IgD-negative memory B cell (primary cell): ENCODE data around the gene TAS2R30. TPM values are rescaled to one million over a fixed set of nuclear protein-coding genes. Genes with fewer than 3 reads are reported as not detected.

Source experiments
- H3K27ac Mint-ChIP-seq, 3 donors: one replicate each; pipeline ENCODE4 v1.8.0; 2020 to 2022; ENCODE audit warnings: mild to moderate bottlenecking in 3 of 3, mixed read lengths in 3 of 3, moderate library complexity in 1 of 3
- H3K27me3 Mint-ChIP-seq: one replicate; pipeline ENCODE4 v1.8.0; 2021; ENCODE audit warnings: mixed read lengths
- H3K36me3 Mint-ChIP-seq: one replicate; pipeline ENCODE4 v1.8.0; 2020; ENCODE audit warnings: mild to moderate bottlenecking, mixed read lengths
- H3K4me1 Mint-ChIP-seq, 3 donors: one replicate each; pipeline ENCODE4 v1.8.0; 2020 to 2022; ENCODE audit warnings: mixed read lengths in 3 of 3, mild to moderate bottlenecking in 1 of 3
- H3K4me3 Mint-ChIP-seq, 4 donors: one replicate each; pipeline ENCODE4 v1.8.0; 2020 to 2022; ENCODE audit warnings: mild to moderate bottlenecking in 4 of 4, mixed read lengths in 4 of 4, moderate library complexity in 3 of 4
- H3K9me3 Mint-ChIP-seq, 3 donors: one replicate each; pipeline ENCODE4 v1.8.0; 2020 to 2021; ENCODE audit warnings: mixed read lengths in 3 of 3, mild to moderate bottlenecking in 1 of 3
- polyA plus RNA-seq: library from polyadenylated mRNA; unstranded; fragments of 300-500 nt; fragmentation: Illumina TruSeq; gene quantifications from one replicate; pipeline ENCODE4 v1.2.3, GENCODE V29; 2021

TAS2R30 gene
- polyA plus RNA-seq, 1 donor from 2014 or later, result 0.13 TPM

- Mint-ChIP-seq H3K9me3 (no peaks in the 10 kb centered on the region), H3K4me3 (peak within 1 kb of the TSS in 1 of 4 donors; percentile 32), H3K36me3 (peaks cover 9% of the 10 kb centered on the region), H3K27me3 (no peaks in the 10 kb centered on the region), H3K27ac (no peak within 1 kb of the TSS), H3K4me1 (peaks cover 0 to 5% (median 0%) of the 10 kb centered on the region in 3 donors)
Measured at GRCh38 chr12:11092128-11092527, 42.3 kb downstream of the TAS2R30 start, which contains the start of gene TAS2R43. TSS of gene TAS2R43 (minus strand) at chr12:11092313. CDS start at chr12:11092229, 84 bp downstream.

DNA sequence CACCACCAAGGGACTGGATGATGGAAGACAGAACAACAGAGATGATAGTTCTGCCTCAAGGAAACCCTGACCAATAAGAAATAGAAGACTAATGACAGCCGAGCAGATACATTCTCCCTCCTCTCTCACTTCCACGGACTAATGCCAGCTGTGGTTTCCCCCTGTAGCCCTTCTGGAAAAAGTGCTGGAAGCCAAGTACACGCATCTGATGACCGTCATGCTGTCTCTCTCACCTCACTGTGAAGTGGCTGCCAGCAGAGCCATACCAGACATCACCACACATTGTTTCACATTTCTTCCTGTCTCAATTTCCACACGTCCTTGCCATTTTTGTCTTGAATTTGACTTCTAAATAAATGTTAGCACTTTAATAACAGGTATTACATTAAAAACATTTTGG lies 45.2 kb downstream of the TAS2R30 start:
- peaks cover 0 to 9% (median 0%) of the 10 kb centered on the region in 3 donors for H3K4me1 Mint-ChIP-seq
- H3K9me3 Mint-ChIP-seq, result peaks cover 0 to 4% (median 0%) of the 10 kb centered on the region in 3 donors
- peak overlapping the region in 1 of 3 donors; percentile 67 for H3K27ac Mint-ChIP-seq
- peaks cover 11% of the 10 kb centered on the region for H3K36me3 Mint-ChIP-seq
- no peaks in the 10 kb centered on the region for H3K27me3 Mint-ChIP-seq
- H3K4me3 Mint-ChIP-seq, result no peak overlapping the region

DNA sequence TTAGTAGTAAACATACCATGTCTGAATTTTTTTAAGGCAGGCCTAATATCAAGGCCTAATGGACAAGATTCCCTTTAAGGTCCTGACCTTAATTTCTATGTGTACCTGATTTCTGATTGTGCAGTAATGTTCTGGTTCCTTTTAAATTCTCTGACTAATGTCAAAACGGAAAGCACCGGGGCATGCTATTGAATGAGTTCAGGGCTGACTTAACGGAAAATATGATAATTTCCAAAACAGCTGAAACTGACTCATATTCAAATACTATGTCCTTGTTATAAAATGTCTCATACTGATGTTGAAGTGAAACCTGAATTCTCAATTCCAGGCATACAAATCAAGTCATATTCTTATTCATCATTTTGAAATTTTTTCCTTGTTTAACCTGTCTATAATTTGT lies 49.0 kb downstream of the TAS2R30 start:
- H3K27me3 Mint-ChIP-seq, result no peaks in the 10 kb centered on the region

More for the DNA sequence above, 49.0 kb downstream of the TAS2R30 start:
- Mint-ChIP-seq H3K4me1 (peaks cover 0 to 12% (median 0%) of the 10 kb centered on the region in 3 donors), H3K9me3 (peaks cover 0 to 14% (median 3%) of the 10 kb centered on the region in 3 donors), H3K4me3 (no peak overlapping the region), H3K27ac (no peak overlapping the region), H3K36me3 (peaks cover 5% of the 10 kb centered on the region)

Other genes with a start within 250 kb of the TAS2R30 start
- gene TAS2R13, start 225.1 kb downstream of the TAS2R30 start, polyA plus RNA-seq, result not detected
- not detected for gene PRH2, start 205.4 kb downstream of the TAS2R30 start, polyA plus RNA-seq
- 1.0 TPM for gene TAS2R14, start 195.4 kb downstream of the TAS2R30 start, polyA plus RNA-seq
- gene TAS2R50, start 147.7 kb downstream of the TAS2R30 start, polyA plus RNA-seq, result not detected
- not detected for gene TAS2R20, start 136.3 kb downstream of the TAS2R30 start, polyA plus RNA-seq
- gene TAS2R19, start 112.0 kb downstream of the TAS2R30 start, polyA plus RNA-seq, result not detected
- gene TAS2R31, start 103.2 kb downstream of the TAS2R30 start, polyA plus RNA-seq, result not detected
- gene TAS2R46, start 72.3 kb downstream of the TAS2R30 start, polyA plus RNA-seq, result not detected
- not detected for gene TAS2R43, start 42.3 kb downstream of the TAS2R30 start, polyA plus RNA-seq
- gene SMIM10L1, start 36.5 kb upstream of the TAS2R30 start, polyA plus RNA-seq, result 6.1 TPM
- not detected for gene TAS2R42, start 52.3 kb upstream of the TAS2R30 start, polyA plus RNA-seq
- not detected for gene PRB3, start 135.1 kb upstream of the TAS2R30 start, polyA plus RNA-seq
- gene PRB4, start 175.8 kb upstream of the TAS2R30 start, polyA plus RNA-seq, result not detected